NB4 (cell line): Measurements from ENCODE around the gene MIS18A.
"Not testable (repeated sequence)": the region's sequence is repeated elsewhere in the genome, so short reads cannot be mapped to it uniquely, and the experiment has no call there.

ENCODE experiments used
- DNase-seq: peaks from one replicate; pipeline ENCODE4 v3.0.0; 2010; ENCODE audit warnings: low read depth
- H3K4me3 ChIP-seq: one replicate; pipeline ENCODE4 v1.5.1; 2011; ENCODE audit warnings: mild to moderate bottlenecking, low read depth, low read length, moderate library complexity
- CTCF ChIP-seq: IDR thresholded peaks from one replicate; pipeline ENCODE4 v1.5.1; 2012; ENCODE audit warnings: low read depth, low read length
- MAX ChIP-seq: IDR thresholded peaks from 2 replicates; pipeline ENCODE4 v1.6.1; 2011; ENCODE audit warnings: low read depth, low read length
- MYC ChIP-seq: IDR thresholded peaks from 2 replicates; pipeline ENCODE4 v1.6.1; 2011; ENCODE audit warnings: low read depth, low read length
- POLR2A ChIP-seq: IDR thresholded peaks from 2 replicates; pipeline ENCODE4 v1.6.1; 2011; ENCODE audit warnings: mild to moderate bottlenecking; ENCODE audit not compliant: insufficient read length; ENCODE audit errors: extremely low read depth

The MIS18A gene

GRCh38 chr21:32282992-32283391 lies 4.1 kb upstream of the MIS18A start:
- no peak for DNase-seq
- H3K4me3 ChIP-seq = no peak overlapping the region
- TF ChIP-seq CTCF = no peak
- TF ChIP-seq MYC = no peak
- TF ChIP-seq MAX = no peak
- TF ChIP-seq POLR2A = no peak

GRCh38 chr21:32281531-32281930 lies 2.7 kb upstream of the MIS18A start:
- no peak for DNase-seq

GRCh38 chr21:32279377-32279680 lies 480 bp upstream of the MIS18A start:
- no peak for TF ChIP-seq CTCF
- TF ChIP-seq POLR2A = no peak
- no peak for TF ChIP-seq MYC
- TF ChIP-seq MAX = no peak
- peak overlapping the region; percentile 75 for H3K4me3 ChIP-seq
- no peak for DNase-seq

More at GRCh38 chr21:32281531-32281930, 2.7 kb upstream of the MIS18A start:
- H3K4me3 ChIP-seq = no peak overlapping the region
- TF ChIP-seq POLR2A = no peak

GRCh38 chr21:32278103-32278502 lies 746 bp downstream of the MIS18A start:
- DNase-seq = peak; percentile 62
- TF ChIP-seq CTCF (no peak), POLR2A (no peak)
- peak overlapping the region; percentile 91 for H3K4me3 ChIP-seq

GRCh38 chr21:32276671-32277070 lies 2.2 kb downstream of the MIS18A start:
- TF ChIP-seq MAX (no peak), POLR2A (no peak)
- no peak for DNase-seq
- no peak overlapping the region for H3K4me3 ChIP-seq

- no peak for DNase-seq
- TF ChIP-seq POLR2A (no peak), MYC (no peak), MAX (no peak), CTCF (no peak)
Observed at GRCh38 chr21:32270748-32271147, 8.1 kb downstream of the MIS18A start.

GRCh38 chr21:32265321-32265720 lies 13.5 kb downstream of the MIS18A start:
- H3K4me3 ChIP-seq, DNase-seq: not testable (repeated sequence)

More at GRCh38 chr21:32270748-32271147, 8.1 kb downstream of the MIS18A start:
- no peak overlapping the region for H3K4me3 ChIP-seq

- TF ChIP-seq MYC (no peak), MAX (no peak), POLR2A (no peak), CTCF (no peak)
- peak; percentile 22 for DNase-seq
- no peak overlapping the region for H3K4me3 ChIP-seq
Observed at GRCh38 chr21:32261929-32262328, 16.9 kb downstream of the MIS18A start.
